HepG2 (cell line): Measurements from ENCODE around the gene AGAP3. TPM values are rescaled to one million over a fixed set of nuclear protein-coding genes. Genes with fewer than 3 reads are reported as not detected.
A peak's percentile ranks its signal among the peaks of the same experiment; 100 is the strongest.

Experiments used
- KDM5A ChIP-seq: fragments of 200-600 bp; sonication (generic); IDR thresholded peaks from 2 replicates; pipeline ENCODE4 v1.7.0; 2018; ENCODE audit warnings: antibody characterized with exemption, mild to moderate bottlenecking, low read length, borderline replicate concordance
- MED13 ChIP-seq: sonication (generic); formaldehyde crosslinking; IDR thresholded peaks from 2 replicates; pipeline ENCODE4 v1.5.0; 2020; ENCODE audit warnings: missing genetic modification reagents
- MZF1 ChIP-seq: sonication (generic); formaldehyde crosslinking; IDR thresholded peaks from 2 replicates; pipeline ENCODE4 v1.8.1; 2023; ENCODE audit warnings: mild to moderate bottlenecking, missing genetic modification reagents, borderline replicate concordance
- NCOA5 ChIP-seq: sonication (generic); formaldehyde crosslinking; IDR thresholded peaks from 2 replicates; pipeline ENCODE4 v1.4.0; 2020; ENCODE audit warnings: missing genetic modification reagents
- NFATC3 ChIP-seq: sonication (generic); formaldehyde crosslinking; IDR thresholded peaks from 2 replicates; pipeline ENCODE4 v1.5.1; 2020; ENCODE audit warnings: mild to moderate bottlenecking, missing genetic modification reagents
- NR1H2 ChIP-seq: sonication (generic); formaldehyde crosslinking; IDR thresholded peaks from 2 replicates; pipeline ENCODE4 v1.8.1; 2022; ENCODE audit warnings: low read depth, missing genetic modification reagents, borderline replicate concordance
- POGZ ChIP-seq: sonication (generic); formaldehyde crosslinking; IDR thresholded peaks from 2 replicates; pipeline ENCODE4 v1.4.0; 2020; ENCODE audit warnings: mild to moderate bottlenecking, missing genetic modification reagents
- SMARCC2 ChIP-seq: fragments of 450-650 bp; IDR thresholded peaks from 2 replicates; pipeline ENCODE4 v1.6.1; 2017; ENCODE audit warnings: antibody characterized with exemption, mild to moderate bottlenecking
- ZNF10 ChIP-seq: sonication (generic); formaldehyde crosslinking; IDR thresholded peaks from 2 replicates; pipeline ENCODE4 v1.4.0; 2020; ENCODE audit warnings: mild to moderate bottlenecking, low read depth, missing genetic modification reagents, borderline replicate concordance
- ZNF589 ChIP-seq: sonication (generic); formaldehyde crosslinking; conservative IDR thresholded peaks from 2 replicates; pipeline ENCODE4 v1.8.0; 2022; ENCODE audit warnings: mild to moderate bottlenecking, moderate library complexity, missing genetic modification reagents
- polyA plus RNA-seq, 8 experiments: library from polyadenylated mRNA; depleted of rRNA in 3 of 8; stranded (reverse) in 7 of 8; unstranded in 1 of 8; fragments of >200 nt; fragmentation: Illumina TruSeq in 4 of 8; extraction: Trizol in 4 of 8; gene quantifications; 2 replicates each; pipeline versions ENCODE4 v1.2.1 to v1.2.3, GENCODE V29; 2011 to 2016; ENCODE audit warnings: low read depth in 4 of 8, missing spikeins in 1 of 8, mixed read lengths in 1 of 8; ENCODE audit not compliant: insufficient read depth in 1 of 8
- total RNA-seq, 5 experiments: library from RNA; depleted of rRNA; stranded (reverse); fragments of >200 nt; fragmentation: Illumina TruSeq; extraction: Trizol; gene quantifications; 2 replicates each; pipeline ENCODE4 v1.2.3, GENCODE V29; 2016; ENCODE audit warnings: low read depth in 1 of 5
- TF ChIP-seq, protein P1 (sequence below), 2 experiments: fragments of 450-650 bp in 1 of 2; sonication (generic) in 1 of 2; formaldehyde crosslinking in 1 of 2; IDR thresholded peaks; 2 replicates each; pipeline versions ENCODE4 v1.6.1 to v1.8.0; 2016 to 2022; ENCODE audit warnings: antibody characterized with exemption in 1 of 2, mild to moderate bottlenecking in 1 of 2, missing genetic modification reagents in 1 of 2
- TF ChIP-seq, protein P2 (sequence below): sonication (generic); formaldehyde crosslinking; IDR thresholded peaks from 2 replicates; pipeline ENCODE4 v1.8.1; 2023; ENCODE audit warnings: mild to moderate bottlenecking, missing genetic modification reagents
- TF ChIP-seq, protein P3 (sequence below): sonication (generic); formaldehyde crosslinking; IDR thresholded peaks from 2 replicates; pipeline ENCODE4 v1.5.1; 2020; ENCODE audit warnings: mild to moderate bottlenecking, missing genetic modification reagents
- TF ChIP-seq, protein P4 (sequence below): sonication (generic); formaldehyde crosslinking; IDR thresholded peaks from 2 replicates; pipeline ENCODE4 v1.4.0; 2020; ENCODE audit warnings: missing genetic modification reagents, mild to moderate bottlenecking, borderline replicate concordance

AGAP3 gene
- total and polyA plus RNA-seq, 2 of the 13 experiments (the other 11 are each of a cell fraction or from before 2014, with no cell fraction given): 31.3 to 61.4 TPM

DNA sequence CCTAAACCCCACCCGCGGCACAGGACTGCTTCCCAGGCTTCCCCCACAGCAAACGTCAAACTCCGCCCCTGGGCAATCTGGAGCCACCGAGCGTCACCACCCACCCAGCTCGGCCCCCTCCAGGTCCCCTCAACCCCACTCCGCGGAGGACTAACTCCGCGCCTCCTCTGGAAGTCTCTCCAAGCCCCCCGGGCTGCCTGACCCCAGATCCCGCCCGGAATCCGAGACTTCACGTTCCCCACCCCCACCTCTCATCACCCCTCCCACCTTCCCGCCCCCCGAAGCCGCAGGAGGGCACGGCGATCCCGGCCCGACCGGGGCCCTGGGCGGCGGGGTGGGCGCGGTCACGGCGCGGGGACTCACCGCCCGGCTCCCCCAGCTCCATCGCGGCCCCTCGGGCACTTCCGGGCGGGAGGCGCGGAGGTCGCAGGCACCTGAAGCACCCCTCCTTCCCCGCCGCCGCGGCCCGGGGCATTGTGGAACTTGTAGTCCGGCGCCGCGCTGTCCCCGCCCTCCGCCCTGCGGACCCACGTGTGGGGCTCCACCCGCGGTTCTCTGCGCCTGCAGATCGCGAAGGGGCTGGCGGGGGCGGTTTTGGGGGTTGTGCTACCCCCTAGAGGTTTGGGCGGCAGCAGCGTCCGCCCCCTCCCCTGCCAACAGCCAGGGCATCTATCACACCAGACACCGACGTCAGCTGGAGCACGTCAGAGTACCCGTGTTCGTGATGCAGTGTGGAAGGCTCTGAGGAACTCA lies 3.0 kb upstream of the AGAP3 start, which contains the start of gene TMUB1 (continued):
- TF ChIP-seq, protein P1, sequence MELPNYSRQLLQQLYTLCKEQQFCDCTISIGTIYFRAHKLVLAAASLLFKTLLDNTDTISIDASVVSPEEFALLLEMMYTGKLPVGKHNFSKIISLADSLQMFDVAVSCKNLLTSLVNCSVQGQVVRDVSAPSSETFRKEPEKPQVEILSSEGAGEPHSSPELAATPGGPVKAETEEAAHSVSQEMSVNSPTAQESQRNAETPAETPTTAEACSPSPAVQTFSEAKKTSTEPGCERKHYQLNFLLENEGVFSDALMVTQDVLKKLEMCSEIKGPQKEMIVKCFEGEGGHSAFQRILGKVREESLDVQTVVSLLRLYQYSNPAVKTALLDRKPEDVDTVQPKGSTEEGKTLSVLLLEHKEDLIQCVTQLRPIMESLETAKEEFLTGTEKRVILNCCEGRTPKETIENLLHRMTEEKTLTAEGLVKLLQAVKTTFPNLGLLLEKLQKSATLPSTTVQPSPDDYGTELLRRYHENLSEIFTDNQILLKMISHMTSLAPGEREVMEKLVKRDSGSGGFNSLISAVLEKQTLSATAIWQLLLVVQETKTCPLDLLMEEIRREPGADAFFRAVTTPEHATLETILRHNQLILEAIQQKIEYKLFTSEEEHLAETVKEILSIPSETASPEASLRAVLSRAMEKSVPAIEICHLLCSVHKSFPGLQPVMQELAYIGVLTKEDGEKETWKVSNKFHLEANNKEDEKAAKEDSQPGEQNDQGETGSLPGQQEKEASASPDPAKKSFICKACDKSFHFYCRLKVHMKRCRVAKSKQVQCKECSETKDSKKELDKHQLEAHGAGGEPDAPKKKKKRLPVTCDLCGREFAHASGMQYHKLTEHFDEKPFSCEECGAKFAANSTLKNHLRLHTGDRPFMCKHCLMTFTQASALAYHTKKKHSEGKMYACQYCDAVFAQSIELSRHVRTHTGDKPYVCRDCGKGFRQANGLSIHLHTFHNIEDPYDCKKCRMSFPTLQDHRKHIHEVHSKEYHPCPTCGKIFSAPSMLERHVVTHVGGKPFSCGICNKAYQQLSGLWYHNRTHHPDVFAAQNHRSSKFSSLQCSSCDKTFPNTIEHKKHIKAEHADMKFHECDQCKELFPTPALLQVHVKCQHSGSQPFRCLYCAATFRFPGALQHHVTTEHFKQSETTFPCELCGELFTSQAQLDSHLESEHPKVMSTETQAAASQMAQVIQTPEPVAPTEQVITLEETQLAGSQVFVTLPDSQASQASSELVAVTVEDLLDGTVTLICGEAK (IDR thresholded peaks at IDR 0.05): no peak
- TF ChIP-seq, protein P1 (CRISPR knock-in tag; IDR thresholded peaks at IDR 0.05): no peak
- TF ChIP-seq, protein P2, sequence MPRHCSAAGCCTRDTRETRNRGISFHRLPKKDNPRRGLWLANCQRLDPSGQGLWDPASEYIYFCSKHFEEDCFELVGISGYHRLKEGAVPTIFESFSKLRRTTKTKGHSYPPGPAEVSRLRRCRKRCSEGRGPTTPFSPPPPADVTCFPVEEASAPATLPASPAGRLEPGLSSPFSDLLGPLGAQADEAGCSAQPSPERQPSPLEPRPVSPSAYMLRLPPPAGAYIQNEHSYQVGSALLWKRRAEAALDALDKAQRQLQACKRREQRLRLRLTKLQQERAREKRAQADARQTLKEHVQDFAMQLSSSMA: no peak
- TF ChIP-seq ZNF589 (no peak), NR1H2 (CRISPR knock-in tag) (no peak), SMARCC2 (no peak), MED13 (CRISPR knock-in tag) (no peak), KDM5A (peak; percentile 31; the same call in 1 of the 2 replicates), MZF1 (CRISPR knock-in tag) (no peak), NCOA5 (CRISPR knock-in tag) (no peak), NFATC3 (CRISPR knock-in tag) (no peak), ZNF10 (CRISPR knock-in tag) (no peak), POGZ (CRISPR knock-in tag) (no peak)
- TF ChIP-seq, protein P3, sequence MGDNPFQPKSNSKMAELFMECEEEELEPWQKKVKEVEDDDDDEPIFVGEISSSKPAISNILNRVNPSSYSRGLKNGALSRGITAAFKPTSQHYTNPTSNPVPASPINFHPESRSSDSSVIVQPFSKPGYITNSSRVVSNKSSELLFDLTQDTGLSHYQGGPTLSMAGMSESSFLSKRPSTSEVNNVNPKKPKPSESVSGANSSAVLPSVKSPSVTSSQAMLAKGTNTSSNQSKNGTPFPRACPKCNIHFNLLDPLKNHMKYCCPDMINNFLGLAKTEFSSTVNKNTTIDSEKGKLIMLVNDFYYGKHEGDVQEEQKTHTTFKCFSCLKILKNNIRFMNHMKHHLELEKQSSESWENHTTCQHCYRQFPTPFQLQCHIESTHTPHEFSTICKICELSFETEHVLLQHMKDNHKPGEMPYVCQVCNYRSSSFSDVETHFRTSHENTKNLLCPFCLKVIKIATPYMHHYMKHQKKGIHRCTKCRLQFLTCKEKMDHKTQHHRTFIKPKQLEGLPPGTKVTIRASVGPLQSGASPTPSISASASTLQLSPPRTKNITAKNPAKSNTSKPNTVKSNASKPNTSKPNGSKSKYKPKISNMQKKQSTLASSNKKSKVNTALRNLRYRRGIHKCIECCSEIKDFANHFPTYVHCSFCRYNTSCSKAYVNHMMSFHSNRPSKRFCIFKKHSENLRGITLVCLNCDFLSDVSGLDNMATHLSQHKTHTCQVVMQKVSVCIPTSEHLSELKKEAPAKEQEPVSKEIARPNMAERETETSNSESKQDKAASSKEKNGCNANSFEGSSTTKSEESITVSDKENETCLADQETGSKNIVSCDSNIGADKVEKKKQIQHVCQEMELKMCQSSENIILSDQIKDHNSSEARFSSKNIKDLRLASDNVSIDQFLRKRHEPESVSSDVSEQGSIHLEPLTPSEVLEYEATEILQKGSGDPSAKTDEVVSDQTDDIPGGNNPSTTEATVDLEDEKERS: no peak
- TF ChIP-seq, protein P4, sequence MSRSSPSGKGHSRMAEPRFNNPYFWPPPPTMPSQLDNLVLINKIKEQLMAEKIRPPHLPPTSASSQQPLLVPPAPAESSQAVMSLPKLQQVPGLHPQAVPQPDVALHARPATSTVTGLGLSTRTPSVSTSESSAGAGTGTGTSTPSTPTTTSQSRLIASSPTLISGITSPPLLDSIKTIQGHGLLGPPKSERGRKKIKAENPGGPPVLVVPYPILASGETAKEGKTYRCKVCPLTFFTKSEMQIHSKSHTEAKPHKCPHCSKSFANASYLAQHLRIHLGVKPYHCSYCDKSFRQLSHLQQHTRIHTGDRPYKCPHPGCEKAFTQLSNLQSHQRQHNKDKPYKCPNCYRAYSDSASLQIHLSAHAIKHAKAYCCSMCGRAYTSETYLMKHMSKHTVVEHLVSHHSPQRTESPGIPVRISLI (CRISPR knock-in tag): no peak
